Measurements from ENCODE around the gene FAR2.

- TF ChIP-seq TAF1 (IDR thresholded peaks at IDR 0.05; ENCODE audit: low read depth, low read length) (no peak), POLR2AphosphoS5 (IDR thresholded peaks at IDR 0.05; ENCODE audit: low read depth, low read length) (no peak), POU2F2 (IDR thresholded peaks at IDR 0.05; ENCODE audit: low read depth, low read length) (no peak), POLR2A (IDR thresholded peaks at IDR 0.05; ENCODE audit: low read depth, low read length) (no peak), SPI1 (IDR thresholded peaks at IDR 0.05; ENCODE audit: low read depth, low read length) (no peak)
Measured at GRCh38 chr12:29131539-29131938, 17.5 kb upstream of the FAR2 start.

Data from GM12891 (cell line).